ENCODE results near the gene BCL2L15.

DNA sequence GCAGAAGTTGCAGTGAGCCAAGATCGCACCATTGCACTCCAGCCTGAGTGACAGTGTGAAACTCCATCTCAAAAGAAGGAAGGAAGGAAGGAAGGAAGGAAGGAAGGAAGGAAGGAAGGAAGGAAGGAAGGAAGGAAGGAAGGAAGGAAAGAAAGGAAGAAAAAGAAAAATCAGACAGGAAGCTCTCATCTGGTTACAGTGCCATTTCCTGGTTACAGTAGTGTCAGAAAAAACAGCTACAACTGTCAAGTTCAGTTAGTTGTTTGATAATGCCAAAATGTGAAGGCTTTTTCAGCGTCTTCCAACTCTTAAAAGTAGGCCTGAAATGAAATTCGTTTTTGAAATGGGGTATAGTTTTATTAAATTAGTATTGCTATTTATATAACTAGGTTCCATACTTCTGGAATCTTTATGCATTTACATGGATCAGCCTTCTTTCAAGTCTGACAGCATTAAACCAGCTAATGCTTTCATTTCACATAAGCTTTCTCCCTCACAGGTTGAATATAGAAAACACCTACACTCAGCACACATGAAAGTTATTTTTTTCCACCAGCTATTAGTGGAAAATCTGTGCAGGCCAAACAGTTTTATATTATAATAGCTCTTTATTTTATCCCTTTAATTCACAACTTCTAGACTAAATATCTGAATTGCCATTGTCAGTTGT, 37.1 kb downstream of the BCL2L15 start:
- TF ChIP-seq ZFHX2 (tag by site-specific recombination; conservative IDR thresholded peaks at IDR 0.05) (no peak), ZNF747 (tag by site-specific recombination; IDR thresholded peaks at IDR 0.05) (no peak), ZNF239 (tag by site-specific recombination; IDR thresholded peaks at IDR 0.05) (no peak), ZNF561 (tag by site-specific recombination; IDR thresholded peaks at IDR 0.05; ENCODE audit: borderline replicate concordance) (no peak), ZNF24 (tag by site-specific recombination; IDR thresholded peaks at IDR 0.05) (no peak), ZNF555 (tag by site-specific recombination; conservative IDR thresholded peaks at IDR 0.05) (no peak)
- TF ChIP-seq, protein P1, sequence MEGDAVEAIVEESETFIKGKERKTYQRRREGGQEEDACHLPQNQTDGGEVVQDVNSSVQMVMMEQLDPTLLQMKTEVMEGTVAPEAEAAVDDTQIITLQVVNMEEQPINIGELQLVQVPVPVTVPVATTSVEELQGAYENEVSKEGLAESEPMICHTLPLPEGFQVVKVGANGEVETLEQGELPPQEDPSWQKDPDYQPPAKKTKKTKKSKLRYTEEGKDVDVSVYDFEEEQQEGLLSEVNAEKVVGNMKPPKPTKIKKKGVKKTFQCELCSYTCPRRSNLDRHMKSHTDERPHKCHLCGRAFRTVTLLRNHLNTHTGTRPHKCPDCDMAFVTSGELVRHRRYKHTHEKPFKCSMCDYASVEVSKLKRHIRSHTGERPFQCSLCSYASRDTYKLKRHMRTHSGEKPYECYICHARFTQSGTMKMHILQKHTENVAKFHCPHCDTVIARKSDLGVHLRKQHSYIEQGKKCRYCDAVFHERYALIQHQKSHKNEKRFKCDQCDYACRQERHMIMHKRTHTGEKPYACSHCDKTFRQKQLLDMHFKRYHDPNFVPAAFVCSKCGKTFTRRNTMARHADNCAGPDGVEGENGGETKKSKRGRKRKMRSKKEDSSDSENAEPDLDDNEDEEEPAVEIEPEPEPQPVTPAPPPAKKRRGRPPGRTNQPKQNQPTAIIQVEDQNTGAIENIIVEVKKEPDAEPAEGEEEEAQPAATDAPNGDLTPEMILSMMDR (tag by site-specific recombination; IDR thresholded peaks at IDR 0.05), result no peak
- TF ChIP-seq, protein P2, sequence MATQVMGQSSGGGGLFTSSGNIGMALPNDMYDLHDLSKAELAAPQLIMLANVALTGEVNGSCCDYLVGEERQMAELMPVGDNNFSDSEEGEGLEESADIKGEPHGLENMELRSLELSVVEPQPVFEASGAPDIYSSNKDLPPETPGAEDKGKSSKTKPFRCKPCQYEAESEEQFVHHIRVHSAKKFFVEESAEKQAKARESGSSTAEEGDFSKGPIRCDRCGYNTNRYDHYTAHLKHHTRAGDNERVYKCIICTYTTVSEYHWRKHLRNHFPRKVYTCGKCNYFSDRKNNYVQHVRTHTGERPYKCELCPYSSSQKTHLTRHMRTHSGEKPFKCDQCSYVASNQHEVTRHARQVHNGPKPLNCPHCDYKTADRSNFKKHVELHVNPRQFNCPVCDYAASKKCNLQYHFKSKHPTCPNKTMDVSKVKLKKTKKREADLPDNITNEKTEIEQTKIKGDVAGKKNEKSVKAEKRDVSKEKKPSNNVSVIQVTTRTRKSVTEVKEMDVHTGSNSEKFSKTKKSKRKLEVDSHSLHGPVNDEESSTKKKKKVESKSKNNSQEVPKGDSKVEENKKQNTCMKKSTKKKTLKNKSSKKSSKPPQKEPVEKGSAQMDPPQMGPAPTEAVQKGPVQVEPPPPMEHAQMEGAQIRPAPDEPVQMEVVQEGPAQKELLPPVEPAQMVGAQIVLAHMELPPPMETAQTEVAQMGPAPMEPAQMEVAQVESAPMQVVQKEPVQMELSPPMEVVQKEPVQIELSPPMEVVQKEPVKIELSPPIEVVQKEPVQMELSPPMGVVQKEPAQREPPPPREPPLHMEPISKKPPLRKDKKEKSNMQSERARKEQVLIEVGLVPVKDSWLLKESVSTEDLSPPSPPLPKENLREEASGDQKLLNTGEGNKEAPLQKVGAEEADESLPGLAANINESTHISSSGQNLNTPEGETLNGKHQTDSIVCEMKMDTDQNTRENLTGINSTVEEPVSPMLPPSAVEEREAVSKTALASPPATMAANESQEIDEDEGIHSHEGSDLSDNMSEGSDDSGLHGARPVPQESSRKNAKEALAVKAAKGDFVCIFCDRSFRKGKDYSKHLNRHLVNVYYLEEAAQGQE (tag by site-specific recombination; IDR thresholded peaks at IDR 0.05), result no peak
